PC-3 (cell line): ENCODE results near the gene ADK. TPM values are rescaled to one million over a fixed set of nuclear protein-coding genes. Genes with fewer than 3 reads are reported as not detected.

Experiments used
- ATAC-seq: fragments of 200-7000 bp; cut with Tn5 transposase; 2 replicates; pipeline ENCODE4 v1.9.1; 2020; ENCODE audit warnings: mild to moderate bottlenecking, moderate library complexity
- BruUV-seq: library from RNA; stranded (reverse); fragments of 400-500 nt; replicated peaks from 2 replicates; lab custom pipeline; 2021; lab: Mats Ljungman, UMichigan
- CTCF ChIA-PET: fragments of 300-600 bp; sonication (Branson Sonifier 250); formaldehyde crosslinking; loops from one replicate; lab custom pipeline; 2022; ENCODE audit warnings: antibody characterized with exemption; lab: Charles Lee
- POLR2A ChIA-PET: fragments of 300-600 bp; sonication (Branson Sonifier 250); formaldehyde crosslinking; loops from one replicate; lab custom pipeline; 2022; ENCODE audit warnings: antibody characterized with exemption; ENCODE audit not compliant: unreplicated experiment; lab: Charles Lee
- DNase-seq: peaks from one replicate; pipeline ENCODE4 v3.0.0-alpha.2; 2015
- H2AFZ ChIP-seq: fragments of 300-600 bp; sonication (generic); 2 replicates; pipeline ENCODE4 v1.6.0; 2016; ENCODE audit warnings: antibody characterized with exemption, low read length
- H3F3A ChIP-seq: fragments of 300-600 bp; sonication (generic); one replicate; pipeline ENCODE4 v1.6.0; 2017; ENCODE audit warnings: antibody characterized with exemption, low read length, control low read depth, mild to moderate bottlenecking; ENCODE audit not compliant: unreplicated experiment
- H3K27ac ChIP-seq: fragments of 300-600 bp; sonication (generic); 2 replicates; pipeline ENCODE4 v1.5.1; 2016; ENCODE audit warnings: mild to moderate bottlenecking, low read length
- H3K27me3 ChIP-seq: fragments of 300-600 bp; sonication (generic); 2 replicates; pipeline ENCODE4 v1.6.1; 2016; ENCODE audit warnings: low read length, mixed read lengths
- H3K36me3 ChIP-seq: fragments of 300-600 bp; sonication (generic); 2 replicates; pipeline ENCODE4 v1.6.1; 2016; ENCODE audit warnings: low read depth, mixed run types, low read length, mixed read lengths
- H3K4me1 ChIP-seq: fragments of 300-600 bp; sonication (generic); 2 replicates; pipeline ENCODE4 v1.5.1; 2016; ENCODE audit warnings: low read length; ENCODE audit not compliant: insufficient read depth
- H3K4me2 ChIP-seq: fragments of 300-600 bp; sonication (generic); 2 replicates; pipeline ENCODE4 v1.6.0; 2016; ENCODE audit warnings: low read length
- H3K4me3 ChIP-seq: fragments of 300-600 bp; sonication (generic); 2 replicates; pipeline ENCODE4 v1.5.1; 2016; ENCODE audit warnings: mild to moderate bottlenecking, low read length, mixed read lengths
- H3K79me2 ChIP-seq: fragments of 300-600 bp; sonication (generic); 2 replicates; pipeline ENCODE4 v1.6.1; 2017; ENCODE audit warnings: low read length, mixed read lengths
- H3K9ac ChIP-seq: fragments of 300-600 bp; sonication (generic); 2 replicates; pipeline ENCODE4 v1.6.0; 2016; ENCODE audit warnings: mild to moderate bottlenecking, low read length
- H3K9me2 ChIP-seq: fragments of 300-600 bp; sonication (generic); replicated peaks from 2 replicates; pipeline ENCODE4 v1.6.1; 2016; ENCODE audit warnings: mixed run types, low read length, mixed read lengths
- H3K9me3 ChIP-seq: fragments of 300-600 bp; sonication (generic); 2 replicates; pipeline ENCODE4 v1.6.1; 2016; ENCODE audit warnings: low read length, mixed read lengths
- H4K20me1 ChIP-seq: fragments of 300-600 bp; sonication (generic); 2 replicates; pipeline ENCODE4 v1.6.1; 2016; ENCODE audit warnings: low read length, mixed read lengths
- EZH2 ChIP-seq: fragments of 300-600 bp; sonication (generic); IDR thresholded peaks from one replicate; pipeline ENCODE4 v1.6.1; 2017; ENCODE audit warnings: antibody characterized with exemption, mild to moderate bottlenecking, low read length; ENCODE audit not compliant: unreplicated experiment
- EZH2phosphoT487 ChIP-seq: fragments of 300-600 bp; sonication (generic); IDR thresholded peaks from 2 replicates; pipeline ENCODE4 v1.6.1; 2018; ENCODE audit warnings: mild to moderate bottlenecking, antibody characterized with exemption, low read length, borderline replicate concordance
- intact Hi-C: fragments of 100-400 bp; cut with micrococcal nuclease; formaldehyde crosslinking; loops from 2 replicates; pipeline ENCODE4 v1.9.0; 2023
- total RNA-seq: library from RNA; depleted of rRNA; stranded (reverse); fragments of >200 nt; gene quantifications from 2 replicates; pipeline ENCODE4 v1.2.3, GENCODE V29; 2014
- TF ChIP-seq, protein P1 (sequence below): fragments of 300-600 bp; sonication (generic); conservative IDR thresholded peaks from 2 replicates; pipeline ENCODE4 v1.5.1; 2017; ENCODE audit warnings: antibody characterized with exemption, low read depth, mild to moderate bottlenecking, low read length

ADK gene
- total RNA-seq, 1 experiment from 2014 or later = 256 TPM

DNA sequence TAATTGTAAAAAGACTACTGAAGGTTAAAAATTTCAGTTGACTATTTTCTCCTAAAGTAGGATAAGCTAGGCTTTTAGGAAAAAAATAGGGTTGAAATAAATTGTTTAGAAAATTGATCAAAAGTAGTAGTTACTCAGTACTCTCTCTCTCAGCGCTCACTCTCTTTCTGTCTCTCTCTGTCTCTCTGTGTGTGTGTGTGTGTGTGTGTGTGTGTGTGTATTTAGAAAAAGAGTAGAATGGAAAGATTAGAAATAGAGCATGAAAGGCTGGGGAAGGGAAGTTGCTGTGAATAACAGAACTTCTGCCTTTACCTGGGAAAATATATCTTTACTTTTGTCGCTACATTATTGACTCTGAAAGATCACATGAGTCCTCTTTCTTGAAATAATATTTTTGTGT, 20.6 kb downstream of the ADK start:
- DNase-seq (no peak), ATAC-seq (no peak)
- ChIA-PET POLR2A (no interaction called here), CTCF (no interaction called here)
- H3K9me3 ChIP-seq = no peaks in the 10 kb centered on the region
- no peak overlapping the region for H3K4me2 ChIP-seq
- peaks cover 16% of the 10 kb centered on the region for H3K4me1 ChIP-seq
- H3K36me3 ChIP-seq = no peaks in the 10 kb centered on the region
- H2AFZ ChIP-seq = no peak overlapping the region
- intact Hi-C loops = no loop called here
- no peaks in the 10 kb centered on the region for H3K9me2 ChIP-seq
- no TSS peak for BruUV-seq
- H3F3A ChIP-seq = no peaks in the 10 kb centered on the region
- H3K9ac ChIP-seq = no peak overlapping the region
- H3K79me2 ChIP-seq = peaks cover 32% of the 10 kb centered on the region
- TF ChIP-seq EZH2 = no peak
- TF ChIP-seq, protein P1, sequence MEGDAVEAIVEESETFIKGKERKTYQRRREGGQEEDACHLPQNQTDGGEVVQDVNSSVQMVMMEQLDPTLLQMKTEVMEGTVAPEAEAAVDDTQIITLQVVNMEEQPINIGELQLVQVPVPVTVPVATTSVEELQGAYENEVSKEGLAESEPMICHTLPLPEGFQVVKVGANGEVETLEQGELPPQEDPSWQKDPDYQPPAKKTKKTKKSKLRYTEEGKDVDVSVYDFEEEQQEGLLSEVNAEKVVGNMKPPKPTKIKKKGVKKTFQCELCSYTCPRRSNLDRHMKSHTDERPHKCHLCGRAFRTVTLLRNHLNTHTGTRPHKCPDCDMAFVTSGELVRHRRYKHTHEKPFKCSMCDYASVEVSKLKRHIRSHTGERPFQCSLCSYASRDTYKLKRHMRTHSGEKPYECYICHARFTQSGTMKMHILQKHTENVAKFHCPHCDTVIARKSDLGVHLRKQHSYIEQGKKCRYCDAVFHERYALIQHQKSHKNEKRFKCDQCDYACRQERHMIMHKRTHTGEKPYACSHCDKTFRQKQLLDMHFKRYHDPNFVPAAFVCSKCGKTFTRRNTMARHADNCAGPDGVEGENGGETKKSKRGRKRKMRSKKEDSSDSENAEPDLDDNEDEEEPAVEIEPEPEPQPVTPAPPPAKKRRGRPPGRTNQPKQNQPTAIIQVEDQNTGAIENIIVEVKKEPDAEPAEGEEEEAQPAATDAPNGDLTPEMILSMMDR = no peak
- H3K27ac ChIP-seq = no peak overlapping the region
- no peaks in the 10 kb centered on the region for H4K20me1 ChIP-seq
- H3K4me3 ChIP-seq = no peak overlapping the region
- H3K27me3 ChIP-seq = no peaks in the 10 kb centered on the region

DNA sequence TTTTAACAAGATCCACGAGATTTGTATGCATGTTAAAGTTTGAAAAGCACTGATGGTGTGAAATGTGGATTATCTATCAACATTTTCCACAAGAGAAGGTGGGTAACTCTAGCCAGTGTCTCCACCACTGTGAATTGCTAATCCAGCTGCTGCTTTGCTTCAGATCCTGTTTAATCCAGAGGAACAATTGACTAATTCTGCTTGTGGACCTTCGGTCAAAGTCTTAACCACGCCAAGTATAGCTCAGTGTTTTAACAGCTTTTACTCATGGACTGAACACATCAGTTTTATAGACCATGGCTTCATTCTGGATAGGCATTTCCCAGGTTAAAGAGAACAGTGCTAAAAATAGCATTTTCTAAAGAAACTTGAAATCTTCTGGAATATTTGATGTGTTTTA, 23.5 kb downstream of the ADK start:
- Histone ChIP-seq H3K9ac (no peak overlapping the region), H3K36me3 (peaks cover 10% of the 10 kb centered on the region), H3K27ac (peak overlapping the region; percentile 6), H3K27me3 (no peaks in the 10 kb centered on the region), H3K4me3 (no peak overlapping the region), H3K9me3 (no peaks in the 10 kb centered on the region), H3K4me2 (no peak overlapping the region), H2AFZ (no peak overlapping the region), H3F3A (no peaks in the 10 kb centered on the region), H4K20me1 (peaks cover 21% of the 10 kb centered on the region), H3K9me2 (no peaks in the 10 kb centered on the region), H3K79me2 (peaks cover 42% of the 10 kb centered on the region), H3K4me1 (peaks cover 32% of the 10 kb centered on the region)
- intact Hi-C loops = no loop called here
- ChIA-PET CTCF (interaction anchor here (0.5 to 1.3 kb wide), 6 partner anchors 13 to 274 kb away, joined by 3 to 6 read pairs (median 4); no protein-coding TSS in a partner anchor), POLR2A (interaction anchor here (0.6 to 1.6 kb wide), 6 partner anchors 15 to 268 kb away, joined by 3 to 7 read pairs (median 4); partner anchors contain the start of genes ADK and AP3M1)
- DNase-seq = peak; percentile 69
- no TSS peak for BruUV-seq
- TF ChIP-seq EZH2phosphoT487 = no peak
- TF ChIP-seq EZH2 = no peak
- TF ChIP-seq, protein P1 = no peak
- no peak for ATAC-seq
